HepG2 (cell line): ENCODE data around the gene C1orf116. TPM values are rescaled to one million over a fixed set of nuclear protein-coding genes. Genes with fewer than 3 reads are reported as not detected.

ENCODE experiments used
- DPF2 ChIP-seq: sonication (generic); formaldehyde crosslinking; IDR thresholded peaks from 2 replicates; pipeline ENCODE4 v1.4.0; 2020; ENCODE audit warnings: mild to moderate bottlenecking, low read depth, missing genetic modification reagents, borderline replicate concordance
- IKZF1 ChIP-seq: fragments of 450-650 bp; IDR thresholded peaks from 2 replicates; pipeline ENCODE4 v1.7.1; 2016
- JARID2 ChIP-seq: sonication (generic); formaldehyde crosslinking; IDR thresholded peaks from 2 replicates; pipeline ENCODE4 v1.8.1; 2023; ENCODE audit warnings: missing genetic modification reagents, inconsistent platforms; ENCODE audit not compliant: insufficient replicate concordance
- polyA plus RNA-seq, 8 experiments: library from polyadenylated mRNA; depleted of rRNA in 3 of 8; stranded (reverse) in 7 of 8; unstranded in 1 of 8; fragments of >200 nt; fragmentation: Illumina TruSeq in 4 of 8; extraction: Trizol in 4 of 8; gene quantifications; 2 replicates each; pipeline versions ENCODE4 v1.2.1 to v1.2.3, GENCODE V29; 2011 to 2016; ENCODE audit warnings: low read depth in 4 of 8, missing spikeins in 1 of 8, mixed read lengths in 1 of 8; ENCODE audit not compliant: insufficient read depth in 1 of 8
- total RNA-seq, 5 experiments: library from RNA; depleted of rRNA; stranded (reverse); fragments of >200 nt; fragmentation: Illumina TruSeq; extraction: Trizol; gene quantifications; 2 replicates each; pipeline ENCODE4 v1.2.3, GENCODE V29; 2016; ENCODE audit warnings: low read depth in 1 of 5
- TF ChIP-seq, protein P1 (sequence below): sonication (generic); formaldehyde crosslinking; IDR thresholded peaks from 2 replicates; pipeline ENCODE4 v1.5.1; 2020; ENCODE audit warnings: mild to moderate bottlenecking, missing genetic modification reagents, moderate library complexity
- TF ChIP-seq, protein P2 (sequence below): sonication (generic); formaldehyde crosslinking; IDR thresholded peaks from 2 replicates; pipeline ENCODE4 v1.4.0; 2020; ENCODE audit warnings: mild to moderate bottlenecking, missing genetic modification reagents
- TF ChIP-seq, protein P3 (sequence below): sonication (generic); formaldehyde crosslinking; IDR thresholded peaks from 2 replicates; pipeline ENCODE4 v1.8.1; 2023; ENCODE audit warnings: mild to moderate bottlenecking, missing genetic modification reagents, borderline replicate concordance
- TF ChIP-seq, protein P4 (sequence below), 2 experiments: fragments of 450-650 bp in 1 of 2; sonication (generic) in 1 of 2; formaldehyde crosslinking; IDR thresholded peaks; 2 replicates each; pipeline versions ENCODE4 v1.5.0 to v1.8.0; 2020 to 2022; ENCODE audit warnings: mild to moderate bottlenecking in 1 of 2, missing genetic modification reagents in 1 of 2

The C1orf116 gene
- total and polyA plus RNA-seq, 2 of the 13 experiments (the other 11 are each of a cell fraction or from before 2014, with no cell fraction given) = 0.51 to 0.95 TPM

DNA sequence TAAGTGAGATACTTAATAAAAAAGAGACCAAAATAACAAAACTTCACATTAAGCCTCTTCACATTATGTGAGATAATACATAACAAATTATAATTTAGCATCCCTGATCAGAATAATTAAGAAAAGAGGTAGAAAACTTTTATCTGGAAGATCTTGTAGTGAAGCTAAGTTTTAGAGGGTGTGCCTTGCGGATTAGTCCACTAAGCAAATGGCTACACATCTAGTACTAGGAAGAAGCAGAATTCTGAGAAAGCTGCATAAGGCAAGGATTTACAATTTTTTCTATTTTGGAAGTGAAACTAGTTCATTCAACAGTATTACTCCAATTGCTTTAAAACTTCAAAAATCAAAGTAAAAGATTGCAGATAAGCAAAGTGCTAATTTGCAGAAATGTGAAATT lies 14.9 kb upstream of the C1orf116 start (continued):
- TF ChIP-seq, protein P1, sequence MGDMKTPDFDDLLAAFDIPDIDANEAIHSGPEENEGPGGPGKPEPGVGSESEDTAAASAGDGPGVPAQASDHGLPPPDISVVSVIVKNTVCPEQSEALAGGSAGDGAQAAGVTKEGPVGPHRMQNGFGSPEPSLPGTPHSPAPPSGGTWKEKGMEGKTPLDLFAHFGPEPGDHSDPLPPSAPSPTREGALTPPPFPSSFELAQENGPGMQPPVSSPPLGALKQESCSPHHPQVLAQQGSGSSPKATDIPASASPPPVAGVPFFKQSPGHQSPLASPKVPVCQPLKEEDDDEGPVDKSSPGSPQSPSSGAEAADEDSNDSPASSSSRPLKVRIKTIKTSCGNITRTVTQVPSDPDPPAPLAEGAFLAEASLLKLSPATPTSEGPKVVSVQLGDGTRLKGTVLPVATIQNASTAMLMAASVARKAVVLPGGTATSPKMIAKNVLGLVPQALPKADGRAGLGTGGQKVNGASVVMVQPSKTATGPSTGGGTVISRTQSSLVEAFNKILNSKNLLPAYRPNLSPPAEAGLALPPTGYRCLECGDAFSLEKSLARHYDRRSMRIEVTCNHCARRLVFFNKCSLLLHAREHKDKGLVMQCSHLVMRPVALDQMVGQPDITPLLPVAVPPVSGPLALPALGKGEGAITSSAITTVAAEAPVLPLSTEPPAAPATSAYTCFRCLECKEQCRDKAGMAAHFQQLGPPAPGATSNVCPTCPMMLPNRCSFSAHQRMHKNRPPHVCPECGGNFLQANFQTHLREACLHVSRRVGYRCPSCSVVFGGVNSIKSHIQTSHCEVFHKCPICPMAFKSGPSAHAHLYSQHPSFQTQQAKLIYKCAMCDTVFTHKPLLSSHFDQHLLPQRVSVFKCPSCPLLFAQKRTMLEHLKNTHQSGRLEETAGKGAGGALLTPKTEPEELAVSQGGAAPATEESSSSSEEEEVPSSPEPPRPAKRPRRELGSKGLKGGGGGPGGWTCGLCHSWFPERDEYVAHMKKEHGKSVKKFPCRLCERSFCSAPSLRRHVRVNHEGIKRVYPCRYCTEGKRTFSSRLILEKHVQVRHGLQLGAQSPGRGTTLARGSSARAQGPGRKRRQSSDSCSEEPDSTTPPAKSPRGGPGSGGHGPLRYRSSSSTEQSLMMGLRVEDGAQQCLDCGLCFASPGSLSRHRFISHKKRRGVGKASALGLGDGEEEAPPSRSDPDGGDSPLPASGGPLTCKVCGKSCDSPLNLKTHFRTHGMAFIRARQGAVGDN (CRISPR knock-in tag) = no peak
- TF ChIP-seq, protein P2, sequence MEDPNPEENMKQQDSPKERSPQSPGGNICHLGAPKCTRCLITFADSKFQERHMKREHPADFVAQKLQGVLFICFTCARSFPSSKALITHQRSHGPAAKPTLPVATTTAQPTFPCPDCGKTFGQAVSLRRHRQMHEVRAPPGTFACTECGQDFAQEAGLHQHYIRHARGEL (CRISPR knock-in tag) = no peak
- TF ChIP-seq, protein P3, sequence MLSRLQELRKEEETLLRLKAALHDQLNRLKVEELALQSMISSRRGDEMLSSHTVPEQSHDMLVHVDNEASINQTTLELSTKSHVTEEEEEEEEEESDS (CRISPR knock-in tag) = no peak
- no peak for TF ChIP-seq DPF2 (CRISPR knock-in tag)
- TF ChIP-seq JARID2 (CRISPR knock-in tag) = no peak
- TF ChIP-seq, protein P4, sequence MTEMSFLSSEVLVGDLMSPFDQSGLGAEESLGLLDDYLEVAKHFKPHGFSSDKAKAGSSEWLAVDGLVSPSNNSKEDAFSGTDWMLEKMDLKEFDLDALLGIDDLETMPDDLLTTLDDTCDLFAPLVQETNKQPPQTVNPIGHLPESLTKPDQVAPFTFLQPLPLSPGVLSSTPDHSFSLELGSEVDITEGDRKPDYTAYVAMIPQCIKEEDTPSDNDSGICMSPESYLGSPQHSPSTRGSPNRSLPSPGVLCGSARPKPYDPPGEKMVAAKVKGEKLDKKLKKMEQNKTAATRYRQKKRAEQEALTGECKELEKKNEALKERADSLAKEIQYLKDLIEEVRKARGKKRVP (CRISPR knock-in tag; IDR thresholded peaks at IDR 0.05) = no peak
- no peak for TF ChIP-seq IKZF1
- TF ChIP-seq, all 625 proteins: peak for 0
